GM18870 (cell line): ENCODE data around the gene YAP1.

Source experiments
- ATAC-seq: cut with Tn5 transposase; IDR thresholded peaks from one replicate; pipeline ENCODE4 v1.9.1; 2021; ENCODE audit warnings: moderate library complexity; ENCODE audit not compliant: unreplicated experiment

Gene YAP1

DNA sequence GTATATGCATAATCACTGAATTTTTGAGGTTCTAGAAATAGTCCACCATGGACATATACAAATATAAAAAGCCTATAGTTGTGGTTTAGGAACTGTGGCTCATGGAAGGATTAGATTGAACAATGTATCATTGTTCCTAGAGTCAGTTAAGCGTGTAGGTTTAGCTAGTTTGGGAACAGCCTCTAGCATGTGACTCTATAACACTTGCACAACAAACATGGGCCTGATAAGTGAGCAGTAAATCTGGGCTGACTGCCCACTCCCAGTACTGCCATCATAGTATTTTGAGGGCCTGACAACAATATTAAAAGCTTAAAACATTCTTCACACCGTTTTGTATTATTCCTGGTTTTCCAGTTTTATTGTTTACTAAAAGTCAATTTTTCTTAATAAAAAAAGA lies 47.0 kb downstream of the YAP1 start:
- no peak for ATAC-seq

DNA sequence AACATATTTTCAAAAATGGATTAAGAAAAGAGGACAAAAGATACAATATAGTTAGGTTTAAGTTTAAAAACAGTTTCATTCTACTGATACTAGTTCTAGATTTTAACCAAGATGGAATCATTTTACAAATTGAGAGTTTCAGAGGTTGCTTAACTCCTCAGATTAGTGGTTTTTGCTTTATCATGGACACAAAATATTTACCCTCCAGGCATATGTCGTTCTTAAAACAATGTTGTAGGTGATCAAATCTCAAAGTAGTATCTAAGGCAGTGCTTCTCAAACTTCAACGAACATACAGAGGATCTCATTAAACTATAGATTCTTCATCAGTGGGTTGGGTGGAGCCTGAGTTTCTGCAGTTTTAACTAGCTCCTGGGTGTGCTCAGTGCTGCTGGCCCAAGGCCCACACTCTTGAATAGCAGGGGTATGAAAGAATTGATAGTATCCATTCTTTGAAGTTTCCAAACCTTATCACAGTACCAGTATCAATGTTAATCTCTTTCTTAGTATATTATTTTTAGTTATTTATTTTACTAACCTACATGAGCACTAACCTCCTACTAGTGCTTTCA lies 48.0 kb downstream of the YAP1 start:
- ATAC-seq = no peak

DNA sequence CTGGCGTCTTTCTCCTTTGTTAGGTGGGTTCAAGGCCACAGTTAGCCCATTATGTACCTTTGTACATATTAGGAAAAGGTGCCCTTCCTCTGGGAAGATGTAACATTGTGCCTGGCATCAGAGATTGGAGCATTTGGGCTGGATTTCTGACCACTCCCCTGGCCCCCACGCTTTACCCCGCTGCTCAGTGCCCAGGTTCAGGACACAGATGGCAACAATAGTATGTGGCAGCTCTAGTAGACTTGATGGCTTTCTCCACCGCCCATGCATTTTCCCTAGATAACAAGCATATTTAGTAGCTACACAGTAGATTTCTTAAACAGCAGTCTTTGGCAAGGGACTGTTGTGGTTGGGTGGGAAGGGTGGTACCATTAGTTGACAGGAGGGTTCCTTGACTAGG lies 53.1 kb downstream of the YAP1 start:
- ATAC-seq = no peak

DNA sequence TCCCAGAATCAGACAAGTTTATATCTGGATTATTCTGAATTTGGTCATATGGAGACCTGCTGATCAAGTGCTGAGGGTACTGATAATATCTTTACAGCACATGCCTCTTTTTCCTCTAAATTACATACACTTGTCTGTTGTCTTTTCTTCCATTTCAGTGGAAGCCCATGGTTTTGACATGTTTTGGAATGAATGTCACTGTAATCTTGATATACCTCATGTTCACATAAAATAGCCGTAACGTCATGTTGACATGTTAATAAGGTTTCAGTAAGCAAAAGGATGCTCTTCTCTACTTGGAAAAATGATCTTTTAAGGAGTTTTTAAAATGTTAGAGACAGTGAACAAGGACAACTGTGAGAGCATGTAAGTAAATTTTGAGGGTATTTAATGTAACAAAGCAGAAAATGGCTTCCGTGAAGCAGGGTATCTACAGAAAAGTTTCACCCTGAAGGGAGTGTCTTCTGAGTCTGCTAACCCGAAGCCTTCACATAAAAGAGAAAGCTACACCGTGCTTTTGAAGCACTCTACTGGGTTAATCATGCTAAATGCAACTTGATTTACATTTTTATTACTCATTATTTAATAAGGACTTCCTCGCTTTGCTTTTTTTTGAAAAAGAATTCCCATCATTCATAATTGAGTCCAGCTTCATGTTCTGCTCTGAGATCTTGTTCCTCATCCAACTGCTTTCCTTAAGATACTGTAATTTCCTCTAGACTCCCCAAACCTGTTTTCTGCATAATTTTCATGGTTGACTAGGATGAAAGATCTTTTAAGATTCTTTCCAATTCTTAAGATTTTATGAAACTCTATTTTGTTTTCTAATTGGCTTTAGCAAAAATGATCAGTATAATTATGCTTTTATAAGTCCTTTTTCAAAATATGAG lies 56.2 kb downstream of the YAP1 start:
- ATAC-seq = no peak

DNA sequence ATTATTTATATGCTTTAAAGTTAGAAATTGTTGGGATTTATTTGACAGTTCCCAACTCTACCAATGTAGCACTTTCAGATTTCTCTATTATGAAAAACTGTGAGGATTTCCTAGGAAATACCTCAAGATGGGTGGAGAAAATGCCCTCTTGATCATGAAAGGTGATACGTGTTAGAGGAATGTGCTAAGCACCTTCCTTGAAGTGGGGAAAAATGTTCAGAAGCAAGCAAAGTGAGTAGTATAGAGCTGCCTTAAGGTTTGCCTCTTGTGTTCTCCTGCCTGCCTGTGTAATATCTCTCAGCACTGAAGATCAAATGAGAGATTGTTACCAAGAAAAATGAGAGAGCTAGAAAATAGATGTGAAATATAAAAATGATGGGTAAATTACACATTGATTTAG lies 58.2 kb downstream of the YAP1 start:
- ATAC-seq = no peak

DNA sequence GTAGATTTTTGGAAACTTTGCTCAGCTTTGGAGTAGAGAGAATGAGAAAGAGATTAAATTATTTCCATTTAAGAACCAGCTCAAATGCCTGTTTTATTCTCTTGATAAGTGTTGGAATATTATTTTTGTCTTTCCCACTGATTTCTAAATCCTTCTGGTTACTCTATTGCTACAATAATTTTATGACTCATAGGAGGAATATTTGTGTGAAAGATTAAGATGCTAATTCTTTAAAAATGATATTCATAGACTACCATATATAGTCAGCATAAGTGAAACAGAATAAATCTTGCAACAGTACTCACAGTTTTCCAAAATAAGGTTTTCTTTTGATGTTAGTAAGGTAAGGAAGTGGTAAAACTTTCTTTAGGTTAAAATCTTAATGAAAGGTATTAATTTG lies 60.9 kb downstream of the YAP1 start:
- ATAC-seq = no peak

DNA sequence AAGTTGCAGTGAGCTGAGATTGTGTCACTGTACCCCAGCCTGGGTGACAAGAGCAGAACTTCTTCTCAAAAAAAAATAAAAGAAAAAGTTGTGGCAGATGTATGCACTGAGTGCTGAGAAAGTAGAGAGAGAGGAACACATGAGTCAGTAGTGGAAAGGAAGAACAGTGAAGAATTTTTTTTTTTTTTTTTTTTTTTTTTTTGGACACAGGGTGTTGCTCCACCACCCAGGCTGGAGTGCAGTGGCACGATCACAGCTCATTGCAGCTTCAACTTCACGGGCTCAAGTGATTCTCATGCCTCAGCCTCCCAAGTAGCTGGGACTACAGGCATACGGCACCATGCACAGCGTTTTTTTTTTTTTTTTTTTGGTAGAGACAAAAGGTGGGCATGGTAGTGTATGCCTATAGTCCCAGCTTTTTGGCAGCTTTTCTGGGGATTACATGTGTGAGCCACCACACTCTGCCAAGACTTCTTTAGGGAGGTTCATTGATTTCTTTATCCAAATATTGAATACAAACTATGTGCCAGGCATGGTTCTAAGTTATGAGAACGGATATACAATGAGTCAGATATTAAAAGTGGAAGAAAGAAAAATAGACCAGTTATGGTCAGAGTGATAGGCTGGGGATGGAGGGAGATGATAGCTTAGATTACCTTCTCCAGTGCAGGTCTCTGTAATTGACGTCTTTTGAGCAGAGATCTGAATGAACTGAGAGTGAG lies 62.0 kb downstream of the YAP1 start:
- ATAC-seq = no peak

DNA sequence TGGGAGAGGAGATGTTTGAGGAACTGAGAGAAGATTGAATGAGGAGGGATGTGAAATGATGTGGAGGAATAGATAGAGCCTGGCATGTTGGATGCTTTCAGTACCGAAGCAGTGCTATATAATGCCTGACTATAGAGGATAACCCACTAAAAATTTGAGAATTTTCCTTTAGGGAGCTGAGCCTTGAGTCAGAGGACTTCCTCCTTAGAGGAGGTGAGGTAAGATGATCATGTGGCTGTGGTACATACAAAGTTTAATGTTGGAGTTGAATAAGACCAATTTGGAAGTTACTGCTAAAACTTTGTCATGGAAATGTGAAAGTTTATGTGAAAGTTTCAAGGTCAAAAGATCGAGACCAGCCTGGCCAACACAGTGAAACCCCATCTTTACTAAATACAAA lies 66.9 kb downstream of the YAP1 start:
- ATAC-seq = no peak

DNA sequence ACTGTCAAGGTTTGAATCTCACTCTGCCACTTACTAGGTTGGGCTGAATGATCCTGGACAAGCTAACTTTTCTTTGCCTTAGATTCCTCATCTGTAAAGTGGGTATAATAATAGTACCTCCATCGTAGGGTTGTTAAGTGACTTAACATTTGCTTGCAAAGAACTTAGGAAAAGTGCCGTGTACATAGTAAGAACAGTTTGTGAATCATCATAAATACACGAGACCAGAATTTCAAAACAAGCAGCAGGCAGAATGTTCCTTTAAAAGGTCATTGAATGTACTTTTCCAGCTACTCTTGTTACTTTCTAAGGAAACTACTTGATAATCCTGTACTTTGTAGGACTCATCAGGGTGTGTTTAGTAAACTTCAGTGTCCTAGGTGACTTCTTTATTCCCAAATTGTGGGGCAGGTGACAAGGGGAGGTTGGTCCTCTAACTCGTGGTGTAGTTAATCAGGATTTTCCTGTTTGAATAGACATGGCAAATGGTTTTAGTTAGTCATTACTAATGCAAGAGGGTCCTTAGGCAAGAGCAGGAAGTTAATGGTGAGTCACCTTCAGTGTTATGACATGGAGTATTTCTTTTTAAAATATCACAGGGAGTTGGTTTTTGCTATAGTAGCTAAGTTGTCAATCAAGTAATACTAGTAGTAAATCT lies 67.9 kb downstream of the YAP1 start:
- ATAC-seq = no peak

DNA sequence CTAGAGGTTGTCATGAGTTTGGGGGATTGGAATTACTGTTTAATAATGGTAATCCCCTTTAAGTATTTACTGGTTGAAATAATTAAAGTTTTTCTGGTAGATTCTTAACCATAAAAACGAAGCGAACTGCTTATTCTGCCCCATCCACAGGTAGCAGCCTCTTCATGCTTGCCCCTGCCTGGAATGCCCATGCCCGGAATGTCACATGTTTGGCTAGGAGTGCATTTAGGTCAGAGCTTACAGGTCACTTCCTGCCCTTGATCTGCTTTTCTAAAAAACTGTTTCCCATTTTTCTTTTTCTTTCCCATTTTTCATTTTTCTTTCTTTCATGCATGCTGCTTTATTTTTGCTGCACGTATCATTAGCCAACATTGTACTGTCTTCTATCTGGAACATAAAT lies 69.1 kb downstream of the YAP1 start:
- ATAC-seq = no peak

DNA sequence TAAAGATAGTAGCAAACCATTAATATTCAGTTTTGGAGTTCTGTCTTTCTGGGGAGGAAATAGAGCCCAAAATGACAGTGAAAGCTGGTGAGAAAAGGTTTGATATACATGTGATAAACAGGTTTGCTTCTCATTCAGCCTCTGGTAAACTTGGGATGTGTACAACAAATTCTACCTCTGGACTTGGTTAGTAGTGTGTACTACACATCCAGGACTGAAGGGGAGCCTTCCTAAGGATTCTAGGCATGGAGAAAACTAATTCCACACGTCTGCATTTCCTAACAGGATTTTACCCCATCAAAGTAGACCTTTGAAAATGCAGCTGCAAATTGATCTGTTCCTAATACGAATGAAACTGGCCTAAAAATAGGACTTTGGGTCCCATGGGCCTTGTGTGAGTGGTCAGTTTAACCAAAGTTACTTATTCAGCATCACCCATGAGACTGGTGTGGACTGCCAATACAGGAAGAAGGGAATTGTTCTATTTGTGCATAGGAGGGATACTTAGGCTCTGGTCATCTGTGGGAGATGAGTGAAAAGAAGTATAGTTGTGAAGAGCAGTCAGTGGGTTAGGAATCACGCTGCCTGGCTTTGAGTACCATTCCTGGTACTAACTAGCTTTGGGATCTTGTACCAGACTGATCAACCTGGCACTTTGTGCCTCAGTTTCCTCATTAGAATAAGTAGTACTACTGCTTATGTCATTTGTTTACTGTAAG lies 74.2 kb downstream of the YAP1 start:
- ATAC-seq = no peak

DNA sequence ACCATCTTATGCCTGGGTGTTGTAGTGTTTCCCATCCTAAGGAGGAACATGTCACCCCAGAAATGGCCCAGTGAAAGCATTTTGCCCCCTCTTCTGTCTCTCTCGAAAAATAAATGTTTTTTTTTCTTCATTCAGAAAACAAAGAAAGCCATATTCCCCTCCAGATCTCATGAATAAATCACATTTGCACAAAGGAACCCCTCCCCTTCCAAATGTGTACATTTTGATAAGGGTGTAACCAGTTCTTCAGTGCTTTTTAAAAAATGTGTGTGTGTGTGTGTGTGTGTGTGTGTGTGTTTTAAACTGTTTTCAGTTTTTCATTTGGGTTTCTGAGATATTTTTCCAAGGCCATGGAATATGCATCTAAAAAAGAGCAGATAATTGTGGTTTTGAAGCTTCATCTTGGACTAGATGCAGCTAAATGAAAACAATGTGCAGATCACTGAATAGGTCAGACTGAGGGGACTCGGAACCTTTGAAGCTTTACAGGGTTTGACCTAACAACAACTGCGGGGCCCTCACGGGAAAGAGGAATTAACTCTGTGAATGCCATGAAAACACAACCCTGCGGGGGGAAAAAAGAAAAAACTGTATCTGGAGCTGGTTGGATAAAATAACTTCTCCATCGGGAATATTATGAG lies 76.4 kb downstream of the YAP1 start:
- no peak for ATAC-seq

DNA sequence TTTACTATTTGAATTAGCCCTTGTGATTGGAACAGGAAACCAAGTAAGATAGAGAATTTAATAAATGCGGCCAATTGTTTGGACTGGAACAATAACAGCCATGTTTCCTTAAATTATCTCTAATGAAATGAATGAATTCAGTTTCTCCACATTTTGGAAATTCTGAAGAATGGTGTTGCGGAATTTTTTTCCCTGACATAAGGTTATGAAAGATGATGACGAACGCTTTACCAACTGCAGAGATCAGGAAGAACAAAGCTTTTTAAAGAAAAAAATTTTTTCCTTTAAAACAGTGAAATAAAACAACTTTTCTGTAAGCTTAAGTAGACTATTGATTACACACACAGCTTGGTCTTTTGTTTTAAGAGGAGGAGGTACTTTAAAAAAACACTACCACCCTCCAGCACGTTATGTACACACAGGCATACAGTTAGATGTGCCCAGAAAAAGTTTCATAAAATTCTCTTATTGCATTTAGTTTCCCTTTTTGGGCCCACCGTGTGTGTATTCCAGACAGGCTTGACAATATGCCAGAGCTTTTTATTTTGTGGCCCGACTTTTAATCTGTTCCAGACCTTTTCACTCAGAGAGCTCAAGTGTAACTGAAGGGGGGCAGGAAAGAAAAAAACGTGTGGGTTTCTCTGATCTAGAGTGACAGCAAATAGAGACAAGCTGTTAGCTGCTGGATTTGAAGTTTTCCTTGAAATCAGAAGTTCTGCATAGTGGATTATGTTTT lies 77.3 kb downstream of the YAP1 start:
- ATAC-seq = no peak

DNA sequence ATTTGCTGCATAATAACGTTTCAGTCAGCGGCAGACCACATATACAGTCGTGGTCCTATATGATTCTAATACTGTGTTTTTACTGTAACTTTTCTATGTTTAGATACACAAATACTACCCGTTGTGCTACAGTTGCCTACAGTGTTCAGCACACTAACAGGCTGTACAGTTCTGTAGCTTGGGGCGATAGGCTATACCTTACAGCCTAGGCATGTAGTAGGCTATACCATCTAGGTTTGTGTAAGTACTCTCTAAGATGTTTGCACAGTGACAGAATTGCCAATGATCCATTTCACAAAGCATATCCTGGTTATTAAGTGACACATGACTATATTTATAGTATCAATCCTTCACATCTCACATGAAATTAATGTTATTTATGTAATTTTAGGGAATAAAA lies 78.2 kb downstream of the YAP1 start:
- ATAC-seq = no peak

DNA sequence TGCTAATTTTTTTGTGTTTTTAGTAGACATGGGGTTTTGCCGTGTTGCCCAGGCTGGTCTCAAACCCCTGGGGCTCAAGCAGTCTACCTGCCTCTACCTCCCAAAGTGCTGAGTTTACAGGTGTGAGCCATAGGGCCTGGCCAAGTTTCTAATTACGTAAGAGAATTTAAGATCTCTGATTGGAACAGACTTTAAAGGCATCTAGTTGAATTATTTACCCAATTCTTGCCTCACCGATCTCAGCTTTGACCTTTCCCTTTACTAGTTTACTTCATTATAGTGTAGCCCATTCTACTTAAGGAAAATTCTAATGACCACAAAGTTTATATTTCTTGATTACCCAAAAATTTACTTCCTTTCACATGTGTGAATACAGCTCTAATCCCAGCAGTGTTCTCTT lies 81.6 kb downstream of the YAP1 start:
- no peak for ATAC-seq

DNA sequence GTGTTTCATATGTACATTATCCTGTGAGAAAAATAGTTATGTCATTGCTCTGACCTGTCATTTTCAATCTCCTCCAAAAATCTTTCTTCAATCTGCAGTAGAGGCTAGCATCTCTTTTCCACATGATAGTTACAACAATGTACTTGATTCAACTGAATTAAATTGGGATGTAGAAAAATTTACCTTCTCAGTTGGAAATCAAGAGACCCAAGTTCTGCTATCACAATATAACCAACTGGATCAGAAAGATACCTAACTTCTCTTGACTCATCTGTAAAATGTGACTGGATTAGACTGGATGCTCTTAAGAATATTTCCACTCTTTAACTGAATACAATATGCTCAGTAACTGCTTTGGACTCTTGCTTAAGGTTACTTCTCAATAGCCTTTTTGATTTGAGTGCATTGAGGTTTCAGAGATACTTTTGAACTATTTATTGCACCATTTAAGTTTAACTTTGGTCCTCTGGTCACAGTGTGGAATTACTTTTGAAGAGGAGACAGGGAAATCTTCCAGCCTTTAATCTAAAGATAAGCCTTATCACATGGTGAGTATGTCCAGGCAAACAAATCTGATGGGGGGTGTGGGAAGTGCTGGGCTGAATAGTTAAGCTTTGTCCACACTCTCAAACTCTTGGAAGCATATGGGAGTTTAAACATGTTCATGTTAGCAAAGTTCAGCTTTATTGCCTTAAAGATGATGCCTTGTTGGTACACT lies 82.3 kb downstream of the YAP1 start:
- no peak for ATAC-seq

DNA sequence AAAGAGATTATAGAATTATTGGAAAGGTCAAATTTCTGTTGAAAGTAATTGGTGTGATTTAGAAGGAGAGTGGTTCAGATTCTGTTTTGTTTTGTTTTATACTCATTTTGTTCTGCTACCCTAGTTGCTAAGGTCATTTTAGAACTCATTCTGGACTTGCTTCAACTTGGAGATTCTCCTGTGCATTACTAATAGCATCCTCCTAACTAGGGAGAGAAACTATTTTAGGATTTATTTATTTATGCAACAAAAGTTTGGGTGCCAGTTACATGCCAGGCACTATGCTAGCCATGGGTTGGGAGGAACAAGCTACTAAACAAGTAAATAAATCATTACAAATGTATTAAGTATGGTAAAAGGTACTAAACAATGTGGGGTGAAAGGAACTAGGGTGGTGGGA lies 84.0 kb downstream of the YAP1 start:
- ATAC-seq = no peak

DNA sequence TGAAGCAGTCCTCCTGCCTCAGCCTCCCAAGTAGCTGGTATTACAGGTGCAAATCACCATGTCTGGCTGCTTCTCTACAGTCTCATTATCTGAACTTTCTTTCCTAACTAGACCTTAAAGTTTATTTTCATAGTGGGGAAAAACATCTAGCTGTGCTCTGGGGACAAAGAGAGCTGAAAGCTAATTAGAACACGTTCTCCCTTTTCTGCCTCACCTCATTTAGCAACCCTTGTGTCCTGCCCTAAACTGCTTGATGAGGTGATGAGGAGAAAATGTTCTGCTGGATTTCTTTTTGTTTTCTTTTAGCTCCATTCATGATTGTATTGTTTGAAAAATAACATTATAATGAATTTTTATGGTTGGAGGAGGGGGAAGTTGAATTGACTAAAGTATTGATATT lies 84.7 kb downstream of the YAP1 start:
- no peak for ATAC-seq

DNA sequence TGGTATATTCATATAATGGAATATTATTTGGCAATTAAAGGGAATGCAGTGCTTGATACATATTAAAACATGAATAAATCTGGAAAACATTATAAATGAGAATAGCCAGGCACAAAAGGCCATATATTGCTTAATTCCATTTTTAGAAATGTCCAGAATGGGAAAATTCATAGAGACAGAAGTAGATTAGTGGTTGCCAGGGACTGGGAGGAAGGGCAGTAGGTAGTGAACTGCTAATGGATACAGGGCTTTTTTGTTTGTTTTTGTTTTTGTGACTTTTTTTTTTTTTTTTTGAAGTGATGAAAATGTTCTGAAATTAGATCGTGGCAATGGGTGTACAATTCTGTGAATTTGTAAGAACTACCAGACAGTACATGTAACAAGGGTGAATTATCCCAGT lies 86.1 kb downstream of the YAP1 start:
- ATAC-seq = no peak
